Medulla oblongata (tissue), 1 donor: Measurements from ENCODE around the gene LRP1.

Experiments used
- DNase-seq: peaks from one replicate; pipeline ENCODE4 v3.0.0-alpha.2; 2015; ENCODE audit errors: extremely low spot score

LRP1 gene

GRCh38 chr12:57235017-57235727, 106.9 kb downstream of the LRP1 start:
- no peak for DNase-seq

- no peak for DNase-seq
Measured at GRCh38 chr12:57235728-57236131, 107.4 kb downstream of the LRP1 start.

- DNase-seq, result no peak
Measured at GRCh38 chr12:57236201-57236924, 108.1 kb downstream of the LRP1 start.

- DNase-seq, result no peak
Measured at GRCh38 chr12:57236925-57237595, 108.8 kb downstream of the LRP1 start.

- DNase-seq, result no peak
Measured at GRCh38 chr12:57237596-57237931, 109.3 kb downstream of the LRP1 start.

GRCh38 chr12:57237932-57238853, 109.9 kb downstream of the LRP1 start:
- no peak for DNase-seq

- DNase-seq, result peak; percentile 90
Measured at GRCh38 chr12:57238854-57239554, 110.7 kb downstream of the LRP1 start.

GRCh38 chr12:57239587-57240065, 111.3 kb downstream of the LRP1 start:
- DNase-seq, result peak; percentile 12

- peak; percentile 38 for DNase-seq
Measured at GRCh38 chr12:57240066-57240921, 112.0 kb downstream of the LRP1 start.

- DNase-seq, result no peak
Measured at GRCh38 chr12:57240926-57241401, 112.7 kb downstream of the LRP1 start.

- no peak for DNase-seq
Measured at GRCh38 chr12:57241402-57242310, 113.4 kb downstream of the LRP1 start.

GRCh38 chr12:57242329-57242690, 114.0 kb downstream of the LRP1 start:
- no peak for DNase-seq

- DNase-seq, result peak; percentile 21
Measured at GRCh38 chr12:57242691-57243454, 114.6 kb downstream of the LRP1 start.

GRCh38 chr12:57243521-57244311, 115.4 kb downstream of the LRP1 start:
- peak; percentile 64 for DNase-seq

GRCh38 chr12:57244312-57244696, 116.0 kb downstream of the LRP1 start:
- DNase-seq, result no peak

- DNase-seq, result no peak
Measured at GRCh38 chr12:57247041-57247440, 118.8 kb downstream of the LRP1 start.
